ENCODE measurements around the gene PGBD1.

- no peak for TF ChIP-seq POLR2A (IDR thresholded peaks at IDR 0.05; ENCODE audit: extremely low read depth, insufficient read length)
- no peak for TF ChIP-seq CTCF (IDR thresholded peaks at IDR 0.05; ENCODE audit: low read depth, low read length)
These were observed 29.7 kb upstream of the PGBD1 start for GRCh38 chr6:28251661-28252008.
